Astrocyte (in vitro differentiated cells and primary cell): ENCODE results near the gene TMEM167B.

Experiments used
- EZH2 ChIP-seq: IDR thresholded peaks from 2 replicates; pipeline ENCODE4 v1.6.1; 2012; ENCODE audit warnings: mild to moderate bottlenecking, low read length, inconsistent platforms; ENCODE audit not compliant: insufficient read depth
- TF ChIP-seq, protein P1 (sequence below): IDR thresholded peaks from 2 replicates; pipeline ENCODE4 v1.5.1; 2011; ENCODE audit warnings: low read depth, mild to moderate bottlenecking, inconsistent platforms, low read length, moderate library complexity; ENCODE audit not compliant: insufficient read depth

DNA sequence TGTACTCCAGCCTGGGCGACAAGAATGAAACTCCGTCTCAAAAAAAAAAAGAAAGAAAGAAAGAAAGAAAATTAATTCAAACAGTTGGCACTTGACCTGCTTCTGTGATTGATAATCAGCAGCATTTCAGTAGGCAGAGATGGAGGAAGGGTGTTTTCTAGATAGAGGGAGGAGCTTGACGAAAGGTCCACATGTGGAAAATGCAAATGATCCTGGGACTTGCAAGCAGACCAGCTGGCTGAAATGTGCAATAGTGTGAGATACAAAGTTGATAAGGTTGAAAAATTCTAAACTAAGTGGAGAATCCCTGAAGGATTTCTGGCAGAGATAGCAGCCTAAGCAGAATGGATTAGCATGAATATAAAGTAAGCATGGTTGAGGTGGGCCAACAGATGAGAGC, 27.5 kb downstream of the TMEM167B start:
- TF ChIP-seq, protein P1, sequence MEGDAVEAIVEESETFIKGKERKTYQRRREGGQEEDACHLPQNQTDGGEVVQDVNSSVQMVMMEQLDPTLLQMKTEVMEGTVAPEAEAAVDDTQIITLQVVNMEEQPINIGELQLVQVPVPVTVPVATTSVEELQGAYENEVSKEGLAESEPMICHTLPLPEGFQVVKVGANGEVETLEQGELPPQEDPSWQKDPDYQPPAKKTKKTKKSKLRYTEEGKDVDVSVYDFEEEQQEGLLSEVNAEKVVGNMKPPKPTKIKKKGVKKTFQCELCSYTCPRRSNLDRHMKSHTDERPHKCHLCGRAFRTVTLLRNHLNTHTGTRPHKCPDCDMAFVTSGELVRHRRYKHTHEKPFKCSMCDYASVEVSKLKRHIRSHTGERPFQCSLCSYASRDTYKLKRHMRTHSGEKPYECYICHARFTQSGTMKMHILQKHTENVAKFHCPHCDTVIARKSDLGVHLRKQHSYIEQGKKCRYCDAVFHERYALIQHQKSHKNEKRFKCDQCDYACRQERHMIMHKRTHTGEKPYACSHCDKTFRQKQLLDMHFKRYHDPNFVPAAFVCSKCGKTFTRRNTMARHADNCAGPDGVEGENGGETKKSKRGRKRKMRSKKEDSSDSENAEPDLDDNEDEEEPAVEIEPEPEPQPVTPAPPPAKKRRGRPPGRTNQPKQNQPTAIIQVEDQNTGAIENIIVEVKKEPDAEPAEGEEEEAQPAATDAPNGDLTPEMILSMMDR = no peak
- TF ChIP-seq EZH2 = no peak
